Hepatocyte (in vitro differentiated cells): Measurements from ENCODE around the gene UPF2.

ENCODE experiments used
- EZH2phosphoT487 ChIP-seq: fragments of 200-600 bp; sonication (generic); IDR thresholded peaks from one replicate; pipeline ENCODE4 v1.6.1; 2018; ENCODE audit warnings: antibody characterized with exemption, mild to moderate bottlenecking, low read depth, moderate library complexity; ENCODE audit not compliant: unreplicated experiment, severe bottlenecking
- TF ChIP-seq, protein P1 (sequence below): fragments of 200-600 bp; sonication (generic); IDR thresholded peaks from 2 replicates; pipeline ENCODE4 v1.5.1; 2016; ENCODE audit warnings: antibody characterized with exemption, mild to moderate bottlenecking; ENCODE audit not compliant: poor library complexity

DNA sequence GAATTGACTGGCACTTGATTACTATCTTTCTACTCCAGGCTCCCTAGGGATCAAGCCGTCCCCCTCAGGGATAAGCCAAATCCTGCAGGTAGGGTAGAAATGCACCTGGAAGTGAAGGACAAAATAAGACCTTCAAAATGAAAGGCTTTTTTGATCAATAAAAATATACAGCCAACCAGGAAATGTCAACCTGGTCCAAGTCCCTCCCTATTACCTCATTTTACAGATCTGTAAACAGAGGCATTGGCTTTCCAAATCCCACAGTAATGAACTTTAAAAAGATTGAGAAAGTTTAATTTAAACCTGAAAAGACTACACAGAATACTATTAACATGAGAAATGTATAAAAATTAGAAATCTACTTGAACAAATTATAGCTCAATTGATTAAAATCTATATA, 53.7 kb downstream of the UPF2 start:
- TF ChIP-seq, protein P1, sequence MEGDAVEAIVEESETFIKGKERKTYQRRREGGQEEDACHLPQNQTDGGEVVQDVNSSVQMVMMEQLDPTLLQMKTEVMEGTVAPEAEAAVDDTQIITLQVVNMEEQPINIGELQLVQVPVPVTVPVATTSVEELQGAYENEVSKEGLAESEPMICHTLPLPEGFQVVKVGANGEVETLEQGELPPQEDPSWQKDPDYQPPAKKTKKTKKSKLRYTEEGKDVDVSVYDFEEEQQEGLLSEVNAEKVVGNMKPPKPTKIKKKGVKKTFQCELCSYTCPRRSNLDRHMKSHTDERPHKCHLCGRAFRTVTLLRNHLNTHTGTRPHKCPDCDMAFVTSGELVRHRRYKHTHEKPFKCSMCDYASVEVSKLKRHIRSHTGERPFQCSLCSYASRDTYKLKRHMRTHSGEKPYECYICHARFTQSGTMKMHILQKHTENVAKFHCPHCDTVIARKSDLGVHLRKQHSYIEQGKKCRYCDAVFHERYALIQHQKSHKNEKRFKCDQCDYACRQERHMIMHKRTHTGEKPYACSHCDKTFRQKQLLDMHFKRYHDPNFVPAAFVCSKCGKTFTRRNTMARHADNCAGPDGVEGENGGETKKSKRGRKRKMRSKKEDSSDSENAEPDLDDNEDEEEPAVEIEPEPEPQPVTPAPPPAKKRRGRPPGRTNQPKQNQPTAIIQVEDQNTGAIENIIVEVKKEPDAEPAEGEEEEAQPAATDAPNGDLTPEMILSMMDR = no peak
- TF ChIP-seq EZH2phosphoT487 = no peak
